Measurements from ENCODE around the gene SEMA3F. TPM values are rescaled to one million over a fixed set of nuclear protein-coding genes. Genes with fewer than 3 reads are reported as not detected.
A peak's percentile ranks its signal among the peaks of the same experiment; 100 is the strongest.

Gene SEMA3F
- total RNA-seq, 5 donors from 2014 or later (not counting 1 experiment from before 2014, with no cell fraction given), result 0.32 to 0.46 (median 0.36) TPM; not detected in 1

DNA sequence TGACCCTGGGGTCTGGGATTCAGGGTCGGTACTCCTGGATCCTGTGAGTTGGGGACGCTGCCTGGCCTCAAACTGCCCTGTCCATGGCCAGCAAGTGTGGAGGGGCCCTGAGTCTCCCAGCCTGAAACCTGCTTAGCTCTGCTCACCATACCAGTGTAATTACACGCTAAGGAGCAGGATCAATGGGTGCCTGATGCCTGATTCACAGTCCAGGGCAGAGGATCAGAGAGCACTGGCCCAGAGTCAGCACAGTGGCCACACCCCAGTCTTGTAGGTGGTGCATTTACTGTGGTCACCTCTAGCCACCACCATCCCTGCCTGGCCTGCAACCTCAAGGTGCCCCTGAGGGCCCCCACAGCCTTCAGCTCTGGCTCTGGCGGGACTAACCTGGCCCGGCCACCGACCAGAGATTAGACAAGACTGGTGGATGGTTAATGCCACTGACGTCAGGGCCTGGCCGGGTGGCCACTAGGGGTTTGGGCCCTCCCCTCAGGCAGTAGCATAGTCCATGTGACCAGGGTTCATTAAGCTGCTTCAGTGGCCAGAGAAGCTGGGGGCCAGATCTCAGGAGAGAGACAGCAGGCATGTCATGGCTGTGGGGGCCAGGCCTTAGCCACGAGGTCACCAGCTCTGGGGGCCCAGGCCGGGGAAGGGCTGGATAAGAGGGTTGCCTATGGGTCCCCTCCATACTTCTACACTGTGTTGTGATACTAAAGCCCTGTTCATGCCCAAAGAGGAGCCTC lies 46.6 kb downstream of the SEMA3F start:
- no peaks in the 10 kb centered on the region for H3K36me3 Mint-ChIP-seq
- H3K4me3 ChIP-seq (ENCODE audit: control insufficient read depth in 1 of 2, extremely low read depth in 1 of 2, low read length in 1 of 2), result no peak overlapping the region
- no peak overlapping the region for H3K4me3 Mint-ChIP-seq
- H3K27me3 Mint-ChIP-seq, result peaks cover 39 to 57% of the 10 kb centered on the region in 2 donors
- POLR2A ChIA-PET, result no interaction called here
- CTCF ChIA-PET, result no interaction called here
- no peak for DNase-seq
- H3K4me1 ChIP-seq (ENCODE audit: control insufficient read depth in 1 of 2, extremely low read depth in 1 of 2, insufficient read depth in 2 of 2, low read length in 2 of 2), result peaks cover 0 to 16% of the 10 kb centered on the region in 2 experiments
- WGBS (ENCODE audit: insufficient coverage), result 72% methylated on average over 8 of the region's 10 CpGs
- H3K27ac Mint-ChIP-seq, result no peak overlapping the region
- H3K9me3 ChIP-seq, result no peaks in the 10 kb centered on the region
- no peaks in the 10 kb centered on the region for H3K9me3 Mint-ChIP-seq
- ATAC-seq (replicated peaks in 1 of 4), result no peak
- peaks cover 3 to 66% of the 10 kb centered on the region in 2 experiments for H3K27me3 ChIP-seq (replicated peaks in 1 of 2; ENCODE audit: control insufficient read depth in 2 of 2, extremely low read depth in 1 of 2, insufficient read depth in 2 of 2, low read length in 1 of 2)
- H3K27ac ChIP-seq (ENCODE audit: low read length), result no peak overlapping the region
- H3K36me3 ChIP-seq (ENCODE audit: control insufficient read depth in 2 of 2, extremely low read depth in 1 of 2, insufficient read depth in 1 of 2, low read length in 1 of 2), result no peaks in the 10 kb centered on the region
- peaks cover 0 to 4% (median 1%) of the 10 kb centered on the region in 3 donors for H3K4me1 Mint-ChIP-seq

DNA sequence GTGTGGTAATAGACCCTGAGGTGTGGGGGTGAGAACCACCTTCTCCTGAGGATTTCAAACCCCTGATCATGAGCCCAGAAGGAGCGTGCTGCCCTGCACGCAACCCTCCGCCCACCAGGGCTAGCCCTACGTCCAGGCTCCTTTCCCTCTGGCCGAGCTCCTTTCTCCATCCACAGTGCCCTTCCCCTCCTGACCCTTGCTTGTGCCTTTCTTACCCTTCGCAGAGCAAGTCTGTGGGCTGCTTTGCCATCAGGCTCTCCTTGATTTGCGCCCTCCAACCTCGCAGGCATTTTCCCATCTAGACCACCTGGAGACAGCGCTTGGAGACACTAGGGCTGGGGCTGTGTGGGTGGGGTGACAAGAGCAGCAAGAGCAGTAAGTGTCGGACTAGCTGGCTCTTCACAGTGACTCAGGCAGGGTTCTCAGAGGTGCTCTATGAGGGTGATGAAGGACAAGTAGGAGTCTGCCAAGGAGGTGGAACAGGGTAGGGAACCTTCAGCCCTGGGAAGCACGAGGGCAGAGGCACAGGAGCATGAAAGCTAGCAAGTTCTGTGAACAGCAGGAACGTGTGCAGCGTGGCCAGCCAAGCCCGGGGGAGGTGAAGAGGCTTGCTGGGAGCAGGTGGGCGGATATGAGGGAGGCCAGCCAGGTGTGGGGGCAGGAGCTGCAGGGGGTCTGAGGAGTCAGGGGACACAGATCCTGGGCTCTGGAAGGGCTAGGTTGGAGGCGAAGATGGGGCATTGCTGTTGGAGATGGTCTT lies 47.4 kb downstream of the SEMA3F start:
- Mint-ChIP-seq H3K36me3 (no peaks in the 10 kb centered on the region), H3K4me3 (no peak overlapping the region), H3K9me3 (no peaks in the 10 kb centered on the region), H3K4me1 (peaks cover 0 to 7% (median 1%) of the 10 kb centered on the region in 3 donors), H3K27me3 (peaks cover 39 to 63% of the 10 kb centered on the region in 2 donors), H3K27ac (no peak overlapping the region)
- Histone ChIP-seq H3K9me3 (no peaks in the 10 kb centered on the region), H3K4me3 (ENCODE audit: control insufficient read depth in 1 of 2, extremely low read depth in 1 of 2, low read length in 1 of 2) (no peak overlapping the region), H3K4me1 (ENCODE audit: control insufficient read depth in 1 of 2, extremely low read depth in 1 of 2, insufficient read depth in 2 of 2, low read length in 2 of 2) (peaks cover 0 to 16% of the 10 kb centered on the region in 2 experiments), H3K27ac (ENCODE audit: low read length) (no peak overlapping the region), H3K36me3 (ENCODE audit: control insufficient read depth in 2 of 2, extremely low read depth in 1 of 2, insufficient read depth in 1 of 2, low read length in 1 of 2) (no peaks in the 10 kb centered on the region), H3K27me3 (replicated peaks in 1 of 2; ENCODE audit: control insufficient read depth in 2 of 2, extremely low read depth in 1 of 2, insufficient read depth in 2 of 2, low read length in 1 of 2) (peaks cover 4 to 74% of the 10 kb centered on the region in 2 experiments)
- ChIA-PET CTCF (interaction anchor here in 1 of 2 donors (1.5 kb wide), 1 partner anchor 8 kb away, joined by 4 read pairs; no protein-coding TSS in a partner anchor), POLR2A (no interaction called here)
- DNase-seq (no peak), ATAC-seq (replicated peaks in 1 of 4) (no peak)
- WGBS (ENCODE audit: insufficient coverage), result 80% methylated on average over 11 of the region's 16 CpGs

- WGBS (ENCODE audit: insufficient coverage), result 91% methylated on average over 4 of the region's 9 CpGs
These were observed 48.1 kb downstream of the SEMA3F start for GRCh38 chr3:50203113-50203808.

GRCh38 chr3:50203809-50204803 lies 49.0 kb downstream of the SEMA3F start:
- 49% methylated on average over 5 of the region's 12 CpGs for WGBS (ENCODE audit: insufficient coverage)
- no peaks in the 10 kb centered on the region for H3K36me3 Mint-ChIP-seq
- no peak overlapping the region for H3K27ac Mint-ChIP-seq
- Histone ChIP-seq H3K27ac (ENCODE audit: low read length) (no peak overlapping the region), H3K4me3 (ENCODE audit: control insufficient read depth in 1 of 2, extremely low read depth in 1 of 2, low read length in 1 of 2) (no peak overlapping the region), H3K9me3 (no peaks in the 10 kb centered on the region), H3K36me3 (ENCODE audit: control insufficient read depth in 2 of 2, extremely low read depth in 1 of 2, insufficient read depth in 1 of 2, low read length in 1 of 2) (no peaks in the 10 kb centered on the region), H3K4me1 (ENCODE audit: control insufficient read depth in 1 of 2, extremely low read depth in 1 of 2, insufficient read depth in 2 of 2, low read length in 2 of 2) (peaks cover 0 to 16% of the 10 kb centered on the region in 2 experiments), H3K27me3 (replicated peaks in 1 of 2; ENCODE audit: control insufficient read depth in 2 of 2, extremely low read depth in 1 of 2, insufficient read depth in 2 of 2, low read length in 1 of 2) (peaks cover 4 to 88% of the 10 kb centered on the region in 2 experiments)
- peaks cover 42 to 64% of the 10 kb centered on the region in 2 donors for H3K27me3 Mint-ChIP-seq
- ChIA-PET CTCF (interaction anchor here in 1 of 2 donors (1.5 kb wide), 1 partner anchor 10 kb away, joined by 4 read pairs; no protein-coding TSS in a partner anchor), POLR2A (no interaction called here)
- DNase-seq, result no peak
- peaks cover 0 to 7% (median 1%) of the 10 kb centered on the region in 3 donors for H3K4me1 Mint-ChIP-seq
- peak overlapping the region in 1 of 3 donors; percentile 29 for H3K4me3 Mint-ChIP-seq
- no peak for ATAC-seq (replicated peaks in 1 of 4)
- H3K9me3 Mint-ChIP-seq, result no peaks in the 10 kb centered on the region

More at GRCh38 chr3:50203113-50203808, 48.1 kb downstream of the SEMA3F start:
- Histone ChIP-seq H3K9me3 (no peaks in the 10 kb centered on the region), H3K4me1 (ENCODE audit: control insufficient read depth in 1 of 2, extremely low read depth in 1 of 2, insufficient read depth in 2 of 2, low read length in 2 of 2) (peaks cover 0 to 16% of the 10 kb centered on the region in 2 experiments), H3K27me3 (replicated peaks in 1 of 2; ENCODE audit: control insufficient read depth in 2 of 2, extremely low read depth in 1 of 2, insufficient read depth in 2 of 2, low read length in 1 of 2) (peaks cover 4 to 80% of the 10 kb centered on the region in 2 experiments), H3K4me3 (ENCODE audit: control insufficient read depth in 1 of 2, extremely low read depth in 1 of 2, low read length in 1 of 2) (no peak overlapping the region), H3K27ac (ENCODE audit: low read length) (no peak overlapping the region), H3K36me3 (ENCODE audit: control insufficient read depth in 2 of 2, extremely low read depth in 1 of 2, insufficient read depth in 1 of 2, low read length in 1 of 2) (no peaks in the 10 kb centered on the region)
- peaks cover 0 to 7% (median 1%) of the 10 kb centered on the region in 3 donors for H3K4me1 Mint-ChIP-seq
- POLR2A ChIA-PET, result no interaction called here
- no peak for DNase-seq
- H3K27me3 Mint-ChIP-seq, result peaks cover 38 to 64% of the 10 kb centered on the region in 2 donors
- no peak overlapping the region for H3K4me3 Mint-ChIP-seq
- no peak overlapping the region for H3K27ac Mint-ChIP-seq
- H3K36me3 Mint-ChIP-seq, result no peaks in the 10 kb centered on the region
- ATAC-seq (replicated peaks in 1 of 4), result no peak
- CTCF ChIA-PET, result interaction anchor here in 1 of 2 donors (1.5 kb wide), 1 partner anchor 9 kb away, joined by 4 read pairs; no protein-coding TSS in a partner anchor
- no peaks in the 10 kb centered on the region for H3K9me3 Mint-ChIP-seq

DNA sequence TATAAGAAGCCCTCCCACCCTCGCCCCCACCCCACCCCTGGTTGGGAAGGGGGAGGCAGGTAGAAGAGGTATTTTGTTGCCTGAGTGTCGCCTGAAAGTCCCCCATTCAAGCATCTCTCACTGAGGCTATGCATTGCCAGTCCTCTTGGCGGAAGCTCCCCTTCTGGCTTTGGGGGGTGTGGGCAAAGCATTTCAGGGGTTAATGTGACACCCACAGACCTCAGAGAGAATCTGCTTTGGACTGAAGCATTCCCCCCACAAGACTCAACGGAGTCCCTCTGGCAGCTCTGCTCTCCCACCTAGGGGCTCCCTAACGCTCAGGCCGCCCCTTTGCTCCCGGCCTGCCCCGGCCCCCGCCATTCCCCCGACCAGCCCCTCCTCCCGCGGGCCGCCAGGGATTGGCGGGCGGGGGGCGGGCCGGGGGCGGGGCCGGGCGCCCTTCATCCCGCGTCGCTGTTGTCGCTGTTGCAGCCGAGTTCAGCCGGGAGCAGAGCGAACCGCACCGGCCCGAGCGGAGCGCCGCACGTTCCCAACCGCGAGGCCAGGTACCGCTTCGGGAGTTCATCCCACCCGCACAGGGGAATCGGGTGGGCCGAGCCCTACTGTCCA lies 49.8 kb downstream of the SEMA3F start, which contains the start of gene SLC38A3:
Gene SLC38A3 (plus strand): TSS at position 468 of the 609 bp plus-strand sequence. CDS start 8,929 bp downstream, outside the sequence.
- Mint-ChIP-seq H3K9me3 (no peaks in the 10 kb centered on the region), H3K4me1 (peaks cover 0 to 7% (median 1%) of the 10 kb centered on the region in 3 donors), H3K36me3 (no peaks in the 10 kb centered on the region), H3K27ac (no peak within 1 kb of the TSS), H3K4me3 (peak within 1 kb of the TSS; percentile 13 to 57 (median 21)), H3K27me3 (peaks cover 39 to 62% of the 10 kb centered on the region in 2 donors)
- peak; percentile 50 to 73 (median 60) for ATAC-seq (replicated peaks in 1 of 4)
- no peak within 1 kb of the TSS for H3K27ac ChIP-seq (ENCODE audit: low read length)
- H3K4me1 ChIP-seq (ENCODE audit: control insufficient read depth in 1 of 2, extremely low read depth in 1 of 2, insufficient read depth in 2 of 2, low read length in 2 of 2), result peaks cover 0 to 16% of the 10 kb centered on the region in 2 experiments
- peak within 1 kb of the TSS in 1 of 2 donors; percentile 58 for H3K4me3 ChIP-seq (ENCODE audit: control insufficient read depth in 1 of 2, extremely low read depth in 1 of 2, low read length in 1 of 2)
- no peaks in the 10 kb centered on the region for H3K9me3 ChIP-seq
- ChIA-PET POLR2A (no interaction called here), CTCF (interaction anchor here in 1 of 2 donors (1.3 kb wide), 1 partner anchor 10 kb away, joined by 3 read pairs; no protein-coding TSS in a partner anchor)
- 2% methylated on average over 36 of the region's 41 CpGs for WGBS (ENCODE audit: insufficient coverage)
- peaks cover 4 to 88% of the 10 kb centered on the region in 2 experiments for H3K27me3 ChIP-seq (replicated peaks in 1 of 2; ENCODE audit: control insufficient read depth in 2 of 2, extremely low read depth in 1 of 2, insufficient read depth in 2 of 2, low read length in 1 of 2)
- no peaks in the 10 kb centered on the region for H3K36me3 ChIP-seq (ENCODE audit: control insufficient read depth in 2 of 2, extremely low read depth in 1 of 2, insufficient read depth in 1 of 2, low read length in 1 of 2)
- peak in 5 of 35 experiments; percentile 11 to 43 (median 23) for DNase-seq
